ENCODE results near the gene PHLDB2. TPM values are rescaled to one million over a fixed set of nuclear protein-coding genes. Genes with fewer than 3 reads are reported as not detected.

PHLDB2 gene
- total RNA-seq, 1 donor from 2014 or later = 34.2 TPM

DNA sequence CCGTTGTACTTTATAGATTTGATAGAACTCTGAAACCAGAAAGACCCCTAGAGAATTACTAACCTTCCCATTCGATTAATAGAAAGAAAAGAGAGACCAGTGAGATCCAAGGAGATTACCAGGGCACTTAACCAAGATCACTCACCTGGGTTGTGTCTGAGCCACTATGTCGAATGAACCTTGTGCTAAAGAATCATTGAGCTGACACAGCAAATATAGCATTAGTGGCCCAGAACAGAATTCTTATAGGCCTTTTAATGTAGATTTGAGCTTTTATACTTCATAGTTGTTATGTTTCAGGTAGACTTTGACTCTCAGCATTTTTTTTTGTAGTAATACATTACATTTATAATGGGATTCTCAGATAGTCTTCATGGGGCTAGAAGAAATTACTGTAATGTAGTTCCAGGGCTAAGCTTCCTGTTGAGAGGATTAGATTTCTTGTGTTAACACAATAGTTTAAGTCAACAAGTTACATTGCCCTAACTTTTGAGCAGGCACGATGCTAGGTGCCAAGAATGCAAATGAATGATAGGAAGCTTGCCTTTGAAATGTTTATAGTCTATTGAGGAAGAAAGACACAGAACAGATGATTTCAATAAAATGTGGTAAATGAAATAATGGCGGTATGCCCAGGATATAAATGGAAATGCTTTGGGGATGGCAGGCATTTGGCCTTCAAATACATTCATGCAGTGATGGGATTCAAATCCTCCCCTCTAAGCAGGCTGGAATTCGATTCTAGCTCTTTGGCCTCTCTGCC lies 95.3 kb downstream of the PHLDB2 start:
- DNase-seq (ENCODE audit: low spot score) = no peak
- no peak for ATAC-seq

DNA sequence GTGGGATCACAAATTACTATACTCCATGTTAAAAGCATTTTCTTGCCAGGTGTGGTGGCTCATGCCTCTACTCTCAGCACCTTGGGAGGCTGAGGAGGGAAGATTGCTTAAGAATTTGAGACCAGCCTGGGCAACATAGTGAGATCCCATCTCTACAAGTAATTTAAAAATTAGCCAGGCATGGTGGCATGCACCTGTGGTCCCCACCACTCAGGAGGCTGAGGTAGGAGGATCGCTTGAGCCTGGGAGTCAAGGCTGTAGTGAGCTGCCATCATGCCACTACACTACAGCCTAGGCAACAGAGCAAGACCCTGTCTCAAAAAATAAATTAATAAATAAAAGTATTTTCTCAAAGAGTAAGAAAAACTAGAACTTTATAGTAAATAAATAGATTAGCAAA lies 96.8 kb downstream of the PHLDB2 start:
- ATAC-seq (no peak), DNase-seq (ENCODE audit: low spot score) (no peak)

DNA sequence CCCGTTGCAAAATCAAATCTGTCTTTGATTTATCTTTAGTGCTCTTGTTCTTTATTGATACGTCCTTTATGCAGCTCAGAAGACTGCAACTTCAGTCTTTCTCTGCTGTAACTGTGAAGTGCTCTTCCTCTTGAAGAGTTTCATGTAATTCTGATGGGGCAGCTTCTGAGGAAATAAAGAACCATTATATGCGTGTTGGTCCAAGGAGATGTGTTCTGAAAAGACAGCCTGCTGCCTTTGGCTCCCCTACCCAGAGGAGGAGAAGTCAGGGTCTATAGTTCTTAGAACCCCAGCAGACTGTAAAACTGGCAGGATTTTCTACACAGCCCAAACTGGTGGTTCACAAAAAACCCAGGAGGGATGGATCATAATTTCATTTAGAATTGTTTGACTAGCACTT lies 97.4 kb downstream of the PHLDB2 start:
- DNase-seq (ENCODE audit: low spot score) = no peak
- no peak for ATAC-seq

DNA sequence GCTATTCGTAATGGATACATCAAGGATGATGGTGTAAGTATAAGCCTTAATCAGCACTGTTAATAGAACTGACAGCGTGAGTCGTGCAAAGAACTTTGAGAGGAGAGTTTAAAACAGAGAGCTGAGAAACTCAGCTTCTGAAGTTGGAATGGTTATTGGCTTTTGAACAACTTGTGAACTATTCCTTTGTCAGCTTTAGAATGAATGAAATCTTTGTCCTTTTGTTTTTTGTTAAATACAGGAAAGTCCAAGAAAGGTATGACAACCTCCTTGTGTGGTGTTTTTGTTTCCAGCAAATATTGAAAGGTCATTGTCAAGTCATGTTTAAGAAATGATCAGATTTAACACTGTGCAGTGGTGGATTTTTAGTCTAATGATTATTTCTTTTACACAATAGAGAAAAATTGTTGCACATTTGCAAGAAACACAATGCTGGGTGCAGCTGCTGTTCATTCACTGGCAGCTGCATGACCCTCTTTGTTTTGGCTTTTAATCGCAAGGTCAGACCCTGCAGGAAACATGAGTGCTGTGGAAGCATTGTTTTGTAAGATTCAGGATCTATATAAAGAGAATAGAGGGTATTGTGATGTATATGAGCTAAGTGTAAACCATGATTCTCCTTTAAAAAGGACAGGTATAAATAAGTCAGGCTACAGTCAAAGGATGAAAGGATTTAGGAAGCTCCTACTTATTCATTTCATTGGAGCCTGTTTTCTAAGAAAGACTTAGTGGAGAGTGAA lies 98.1 kb downstream of the PHLDB2 start:
- DNase-seq (ENCODE audit: low spot score) = no peak
- no peak for ATAC-seq

DNA sequence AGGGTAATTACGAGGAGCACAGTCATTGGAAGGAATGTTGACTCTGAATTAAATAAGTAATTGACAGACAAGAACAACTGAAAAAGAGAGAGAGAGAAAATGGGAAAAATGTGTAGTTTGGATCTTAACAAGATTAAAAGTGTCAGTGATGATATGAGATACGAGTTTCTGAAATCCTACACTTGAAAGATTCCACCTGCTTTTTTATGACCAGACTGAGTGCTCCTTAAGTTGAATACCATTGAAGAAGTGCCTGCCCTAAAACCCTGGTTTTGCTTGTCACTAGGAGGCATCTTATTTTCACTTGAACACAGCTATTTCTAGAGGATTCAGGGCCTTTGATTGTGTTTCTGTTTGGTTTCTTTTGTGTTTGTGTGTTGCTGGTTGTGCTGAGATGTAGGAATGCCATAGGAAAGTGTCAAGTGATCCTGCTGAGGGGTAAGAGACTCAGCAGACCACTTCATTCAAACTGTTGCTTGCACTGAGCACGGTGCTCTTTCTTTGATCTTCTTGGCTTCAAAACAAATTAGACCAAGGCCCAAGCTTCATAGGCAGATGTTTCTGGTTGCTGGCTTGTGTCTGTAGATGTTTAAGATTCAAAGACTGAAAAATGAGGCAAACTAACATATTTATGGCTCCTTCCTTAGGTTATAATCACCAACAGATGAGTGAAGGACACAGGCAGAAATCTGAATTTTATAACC lies 102.5 kb downstream of the PHLDB2 start:
- ATAC-seq (no peak), DNase-seq (ENCODE audit: low spot score) (no peak)

DNA sequence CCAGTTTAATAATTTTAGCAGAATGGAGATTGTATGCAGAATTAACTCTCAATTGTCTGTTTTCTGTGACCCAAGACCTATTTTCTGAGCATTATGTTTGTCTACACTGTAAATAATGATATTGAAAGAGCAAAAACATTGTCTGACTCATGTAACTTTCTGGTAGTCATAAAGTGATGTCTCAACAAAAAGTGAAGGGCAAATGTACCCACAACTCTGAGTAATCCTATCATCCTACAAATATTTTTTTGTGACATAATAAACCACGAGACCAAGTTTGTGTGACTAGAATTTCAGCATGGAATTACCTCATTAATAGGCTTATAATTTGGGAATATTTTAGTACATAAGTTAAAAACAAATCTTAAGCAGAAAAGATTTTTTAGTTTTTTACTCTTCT lies 104.4 kb downstream of the PHLDB2 start:
- ATAC-seq (no peak), DNase-seq (ENCODE audit: low spot score) (no peak)

DNA sequence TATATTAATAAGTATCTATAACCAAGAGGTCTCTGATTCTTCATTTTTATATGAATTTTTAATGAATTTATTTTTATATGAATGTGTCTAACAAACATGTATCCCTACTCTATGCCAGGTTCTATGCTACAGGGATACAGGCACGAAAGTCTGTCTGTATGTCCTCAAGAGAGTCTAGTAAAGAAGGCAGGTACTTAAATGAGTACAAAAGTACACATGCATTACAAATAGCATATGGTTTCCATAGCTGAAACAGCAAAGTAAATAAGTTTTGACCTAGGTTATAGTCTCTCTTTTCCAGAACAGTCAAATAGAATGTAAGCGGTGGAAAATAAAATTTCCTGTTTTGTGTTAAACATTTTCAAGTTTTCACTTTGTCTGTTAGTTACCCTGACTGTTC lies 106.4 kb downstream of the PHLDB2 start:
- no peak for DNase-seq (ENCODE audit: low spot score)
- ATAC-seq = no peak

DNA sequence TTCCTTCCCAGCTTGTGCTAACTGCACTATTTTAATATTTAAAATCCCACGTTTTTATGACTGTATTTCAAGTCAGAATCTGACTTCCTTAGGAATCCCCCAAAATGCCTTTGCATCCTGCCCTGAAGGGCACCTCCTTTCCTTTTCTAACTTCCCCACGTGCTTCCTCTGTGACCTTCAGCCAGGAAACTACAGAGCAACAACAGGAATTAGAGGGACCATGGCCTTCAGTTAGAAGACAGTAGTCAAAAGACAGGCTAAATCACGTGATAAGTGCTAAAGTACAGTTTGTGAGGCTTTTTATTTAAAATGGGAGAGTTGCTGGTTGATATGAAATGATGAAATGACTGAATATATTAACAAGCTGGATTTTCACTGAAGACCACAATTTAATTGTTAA lies 108.0 kb downstream of the PHLDB2 start:
- DNase-seq (ENCODE audit: low spot score) (no peak), ATAC-seq (peak; percentile 53)

DNA sequence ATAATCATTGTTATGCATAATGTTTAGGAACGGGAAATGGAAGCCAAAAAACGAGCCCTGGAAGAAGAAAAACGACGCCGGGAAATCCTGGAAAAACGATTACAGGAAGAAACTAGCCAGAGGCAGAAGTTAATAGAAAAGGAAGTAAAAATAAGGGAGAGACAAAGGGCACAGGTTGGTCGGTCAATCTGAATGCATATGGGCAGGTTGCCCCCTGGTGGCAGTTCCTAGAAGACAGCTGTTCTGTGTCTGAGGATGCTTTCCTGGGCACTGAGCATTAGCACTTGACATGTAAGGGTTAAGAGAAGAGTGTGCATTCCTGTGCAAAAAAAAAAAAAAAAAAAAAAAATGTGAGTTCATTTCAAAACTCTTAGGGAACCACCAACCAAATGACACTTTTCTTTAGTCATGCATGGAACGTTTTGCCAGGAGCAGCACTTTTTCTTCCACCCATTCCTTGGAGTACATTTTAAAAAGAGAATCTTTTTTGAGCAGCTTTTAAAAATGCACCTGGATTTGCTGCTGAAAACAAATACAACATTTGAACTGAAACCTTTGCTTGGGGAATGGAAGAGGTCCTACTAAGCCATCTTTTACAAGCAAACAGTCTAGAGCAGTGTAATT lies 108.7 kb downstream of the PHLDB2 start:
- peak; percentile 97 for ATAC-seq
- DNase-seq (ENCODE audit: low spot score) = peak; percentile 76

DNA sequence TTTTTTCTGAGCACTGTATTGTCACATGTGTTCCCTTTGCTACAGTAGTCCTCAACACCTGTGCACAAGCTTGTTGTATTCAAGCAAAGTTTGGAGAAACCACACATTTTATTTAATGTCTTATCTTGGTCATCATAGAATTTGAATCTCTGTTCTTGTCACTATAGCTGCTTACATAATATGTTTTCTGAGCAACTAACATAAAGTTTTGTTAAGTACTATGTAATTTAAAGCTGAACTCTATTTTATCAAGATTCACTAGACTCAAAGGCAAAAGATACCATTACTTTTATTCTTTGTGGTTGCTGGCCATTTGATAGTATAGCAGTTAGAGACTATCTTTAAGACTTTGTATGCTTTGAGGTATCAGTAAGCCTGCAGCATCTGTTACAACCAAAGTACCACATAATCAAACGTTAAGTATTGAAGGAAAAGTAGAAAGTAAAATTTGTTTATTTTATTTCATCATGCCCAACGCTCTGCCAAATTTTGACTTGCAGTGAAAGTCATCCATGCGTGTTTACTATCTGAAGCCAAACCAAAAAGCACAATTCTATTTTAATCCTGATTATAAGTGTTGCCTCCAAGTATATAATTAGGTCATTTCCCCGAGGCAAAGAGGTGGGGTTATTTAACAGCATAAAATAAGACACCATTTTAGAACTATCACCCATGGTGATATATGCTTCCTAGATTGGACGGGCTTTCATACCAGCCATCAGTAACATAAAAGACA lies 109.4 kb downstream of the PHLDB2 start:
- DNase-seq (ENCODE audit: low spot score) (no peak), ATAC-seq (peak; percentile 24)

DNA sequence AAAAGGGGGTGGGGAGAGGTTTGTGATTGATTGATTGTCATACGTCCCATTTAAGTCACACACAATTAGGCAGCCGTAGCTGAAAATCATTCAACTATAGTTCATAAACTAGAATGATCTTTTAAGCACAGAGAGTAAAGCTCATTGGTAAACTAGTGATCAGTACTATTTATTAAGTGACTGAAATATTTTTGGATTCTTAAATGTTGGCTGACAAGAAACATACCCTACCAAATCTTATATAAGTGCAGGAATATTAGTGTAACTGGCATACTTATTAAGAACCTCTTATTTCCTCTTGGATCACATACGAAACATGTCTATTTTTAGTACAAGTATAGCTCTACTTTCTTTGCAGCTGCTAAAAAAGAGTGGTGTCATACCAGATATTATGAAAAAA lies 111.3 kb downstream of the PHLDB2 start:
- ATAC-seq (no peak), DNase-seq (ENCODE audit: low spot score) (no peak)

DNA sequence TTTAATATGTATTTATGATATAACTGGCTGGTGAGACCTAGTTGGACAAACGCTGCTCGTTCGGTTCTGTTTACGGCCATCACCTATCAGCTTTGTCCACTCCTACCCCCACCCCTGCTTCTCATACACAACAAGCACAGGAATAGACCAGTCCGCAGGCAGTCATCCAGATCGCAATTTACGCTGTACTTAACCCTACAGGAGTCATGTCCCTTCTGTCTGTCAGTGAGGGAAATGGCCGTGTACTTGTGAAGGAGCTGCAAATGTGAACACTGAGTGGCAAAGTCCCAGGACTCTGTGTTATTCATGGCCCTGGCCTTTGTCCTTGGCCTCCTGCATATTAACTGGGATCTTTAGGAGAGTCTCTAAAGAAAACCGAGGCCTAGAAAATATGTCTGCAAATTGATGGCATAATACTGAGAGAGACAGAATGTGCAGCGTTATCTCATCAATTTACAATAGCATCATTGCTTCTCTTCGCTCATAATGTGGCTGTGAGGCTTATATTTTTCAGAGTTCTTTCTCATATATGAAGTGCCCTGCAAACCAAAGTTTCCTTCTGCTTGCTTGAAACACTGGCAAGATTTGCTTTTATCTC lies 112.6 kb downstream of the PHLDB2 start:
- ATAC-seq (no peak), DNase-seq (ENCODE audit: low spot score) (no peak)

DNA sequence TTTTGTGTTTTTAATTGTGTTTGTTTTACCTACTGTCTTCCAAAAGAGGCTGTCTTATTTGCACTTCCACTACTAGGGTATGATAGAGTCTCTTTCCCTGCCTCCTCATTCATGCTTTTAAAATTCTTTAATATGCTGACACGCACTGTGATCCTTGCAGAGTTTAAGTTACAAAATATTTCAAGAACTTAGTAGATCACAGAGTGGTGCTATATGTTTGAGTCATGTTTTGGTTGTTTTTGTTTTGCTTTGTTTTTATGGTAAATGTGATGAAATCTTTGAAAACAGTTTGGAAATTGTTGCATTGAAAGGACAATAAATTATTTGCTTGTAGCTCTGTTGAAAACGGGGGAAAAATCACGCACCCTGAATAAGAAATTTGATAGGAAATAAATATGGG lies 113.8 kb downstream of the PHLDB2 start:
- DNase-seq (ENCODE audit: low spot score) (no peak), ATAC-seq (no peak)

DNA sequence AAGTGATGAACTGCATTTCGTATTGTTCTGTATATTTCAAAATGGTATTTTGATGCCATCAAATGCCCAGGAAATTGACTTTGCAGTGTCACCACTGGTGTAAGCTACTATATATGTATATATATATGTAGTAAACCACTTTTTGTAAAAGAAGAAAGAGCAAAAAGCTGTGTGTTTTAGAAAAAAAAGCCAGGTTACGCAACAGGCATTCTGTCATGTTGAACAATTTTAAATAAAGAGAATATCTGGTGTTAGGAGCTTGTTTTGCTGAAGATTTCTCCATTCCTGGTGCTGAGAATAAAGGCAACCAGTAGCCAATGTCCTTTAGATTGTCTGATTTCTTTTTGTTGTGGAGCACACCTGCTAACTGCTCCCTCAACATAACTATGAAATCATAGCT lies 116.1 kb downstream of the PHLDB2 start:
- no peak for DNase-seq (ENCODE audit: low spot score)
- ATAC-seq = no peak

DNA sequence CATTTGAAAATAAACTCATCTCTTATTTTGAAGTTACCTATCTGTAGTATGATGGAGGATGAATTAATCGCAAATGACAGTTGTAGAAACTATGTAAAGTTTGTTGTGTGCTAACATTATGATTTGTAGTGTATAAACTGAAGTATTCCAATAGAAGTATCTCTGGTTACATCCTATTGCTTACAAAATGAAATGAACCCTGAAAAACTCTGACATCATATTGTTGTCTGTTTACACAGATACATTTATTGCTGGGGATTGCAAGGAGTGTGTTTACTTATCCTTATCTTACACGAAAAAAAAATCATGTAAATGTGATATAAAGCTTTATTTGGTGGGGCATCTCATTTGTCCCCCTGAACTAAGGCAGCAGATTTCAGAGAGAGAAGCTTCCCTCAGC lies 117.2 kb downstream of the PHLDB2 start:
- ATAC-seq = no peak

DNA sequence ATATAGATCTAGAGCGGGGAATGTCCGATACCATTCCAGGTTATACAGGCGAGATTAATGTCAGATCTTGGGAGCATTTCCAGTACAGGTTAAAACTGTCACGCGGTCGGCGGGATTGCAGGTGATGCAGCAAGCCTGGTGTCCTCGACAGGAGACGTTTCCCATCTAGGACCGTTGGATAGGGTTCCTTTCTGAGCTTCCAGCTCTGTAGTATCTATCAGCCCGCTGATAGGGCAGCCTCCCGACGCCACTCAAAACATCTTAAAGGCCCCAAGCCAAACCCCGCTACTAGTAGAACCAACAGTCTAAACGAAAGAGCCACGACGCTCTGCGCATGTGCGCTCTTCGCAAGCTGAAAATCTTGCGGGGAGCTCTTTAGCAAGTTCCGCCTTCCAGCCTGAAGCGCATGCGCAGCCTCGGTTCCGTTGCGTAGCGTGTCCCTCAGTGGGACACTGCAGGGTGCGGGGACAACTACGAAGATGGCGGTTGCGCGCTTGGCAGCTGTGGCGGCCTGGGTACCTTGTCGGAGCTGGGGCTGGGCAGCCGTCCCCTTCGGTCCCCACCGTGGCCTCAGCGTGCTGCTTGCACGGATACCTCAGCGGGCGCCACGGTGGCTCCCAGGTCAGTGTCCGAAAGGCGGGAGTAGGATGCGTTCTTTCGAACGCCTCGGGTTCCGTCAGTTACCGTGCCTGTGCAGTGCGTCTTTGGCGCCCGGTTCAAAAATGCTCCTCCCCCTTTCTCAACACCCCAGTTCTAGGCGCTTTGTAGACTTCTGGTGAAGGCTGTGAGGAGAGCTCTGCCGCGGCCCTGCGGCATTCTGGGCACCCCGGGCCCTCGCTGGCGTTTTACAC lies 119.7 kb downstream of the PHLDB2 start, which contains the start of gene ABHD10:
Gene ABHD10, plus strand, starts transcription at position 444 of the 851 bp plus-strand sequence. Its CDS starts 36 bp downstream, at position 480.
- ATAC-seq (peak; percentile 92), DNase-seq (ENCODE audit: low spot score) (peak; percentile 98)

More for the DNA sequence above, 117.2 kb downstream of the PHLDB2 start:
- no peak for DNase-seq (ENCODE audit: low spot score)

DNA sequence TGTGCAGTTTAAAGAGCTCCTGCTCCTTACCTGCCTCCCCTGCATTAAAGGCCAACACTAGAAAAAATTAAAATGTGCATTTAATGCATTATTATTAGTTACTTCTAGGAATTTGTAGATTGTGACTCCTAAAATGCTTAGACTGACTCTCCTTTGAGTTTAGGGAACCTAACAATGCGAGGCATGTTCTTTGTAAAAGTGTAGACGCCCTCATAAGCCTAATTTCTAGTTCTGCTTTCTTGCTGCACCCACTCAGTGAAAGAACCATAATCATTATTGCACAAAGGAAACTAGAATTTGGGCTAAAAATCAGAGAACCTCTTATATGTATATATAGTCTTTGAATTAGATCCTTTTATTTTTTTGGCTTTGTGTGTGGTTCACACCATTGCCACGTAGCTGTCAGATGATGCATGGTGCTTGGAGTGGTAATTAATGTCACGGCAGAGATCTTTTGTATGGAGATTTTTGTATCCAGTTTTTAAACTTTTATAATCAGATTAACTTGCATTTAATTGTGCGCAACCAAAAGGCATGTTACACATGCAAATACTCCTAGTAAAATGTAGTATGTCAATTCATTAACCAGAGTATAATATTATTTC lies 120.5 kb downstream of the PHLDB2 start:
- no peak for DNase-seq (ENCODE audit: low spot score)

DNA sequence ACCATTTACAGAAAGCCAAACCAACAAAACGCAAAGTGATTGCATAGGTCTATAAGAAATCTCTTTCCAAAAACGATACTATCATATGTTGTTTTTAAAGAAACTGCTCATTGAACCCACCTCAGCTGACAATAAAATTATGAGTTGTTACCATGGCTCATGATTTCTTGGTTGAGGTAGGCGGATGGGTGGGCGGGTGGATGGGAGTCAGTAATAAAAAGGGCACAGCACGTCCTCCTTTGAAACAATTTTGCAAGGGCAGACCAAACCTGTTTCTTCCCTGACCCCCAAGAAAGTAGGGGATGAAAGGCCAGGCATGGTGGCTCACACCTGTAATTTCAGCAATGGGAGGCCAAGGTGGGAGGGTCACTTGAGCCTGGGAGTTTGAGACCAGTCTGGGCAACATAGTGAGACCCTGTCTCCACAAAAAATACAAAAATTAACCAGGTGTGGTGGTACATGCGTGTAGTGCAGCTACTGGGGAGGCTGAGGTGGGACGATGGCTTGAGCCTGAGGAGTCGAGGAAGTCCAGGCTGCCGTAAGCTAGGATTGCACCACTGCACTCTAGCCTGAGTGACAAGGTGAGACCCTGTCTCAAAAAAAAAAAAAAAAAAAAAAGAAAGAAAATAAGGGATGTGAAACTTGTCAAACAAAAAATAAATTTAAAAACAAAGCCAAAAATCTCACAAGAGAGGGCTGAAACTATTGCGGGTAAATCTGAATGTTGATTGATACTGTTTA lies 121.8 kb downstream of the PHLDB2 start:
- ATAC-seq (no peak), DNase-seq (ENCODE audit: low spot score) (no peak)

More for the DNA sequence above, 120.5 kb downstream of the PHLDB2 start:
- peak; percentile 8 for ATAC-seq
